Measurements from ENCODE around the gene CCDC87.
"Not testable (repeated sequence)": the region's sequence is repeated elsewhere in the genome, so short reads cannot be mapped to it uniquely, and the experiment has no call there.

The CCDC87 gene

DNA sequence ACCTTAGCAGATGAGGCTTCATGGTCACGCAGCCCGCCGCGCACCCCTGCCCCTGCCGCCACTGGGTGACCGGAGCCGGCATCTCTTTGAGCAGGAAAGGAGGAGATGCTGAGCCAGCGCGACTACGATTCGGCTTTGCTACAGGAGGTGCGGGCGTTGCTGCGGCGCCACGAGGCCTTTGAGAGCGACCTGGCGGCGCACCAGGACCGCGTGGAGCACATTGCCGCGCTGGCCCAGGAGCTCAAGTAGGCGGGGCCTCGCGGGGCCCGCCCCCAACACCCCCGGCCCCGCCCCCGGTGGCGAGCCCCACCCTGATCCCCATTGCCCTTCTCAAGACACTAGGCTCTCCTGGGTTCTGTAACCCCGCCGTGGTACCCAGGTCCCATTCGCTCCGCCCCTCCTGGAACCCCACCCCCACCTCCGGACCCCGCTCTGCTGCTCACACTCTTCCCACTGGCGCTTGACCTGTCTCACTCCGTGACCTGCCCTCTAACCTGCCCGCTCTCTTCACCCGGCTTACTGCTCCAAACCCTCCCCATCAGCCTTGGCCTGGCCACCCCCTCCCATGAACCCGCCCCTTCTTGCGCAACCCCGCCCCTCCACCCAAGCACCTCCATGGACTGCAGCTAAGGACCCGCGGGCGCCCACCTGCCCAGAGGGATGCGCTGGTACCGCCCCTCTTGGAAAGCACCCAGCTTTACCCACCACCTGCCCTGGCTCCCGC is 33.6 kb downstream of the CCDC87 start:
- DNase-seq (ENCODE audit: insufficient read length, low spot score) (no peak), FAIRE-seq (no peak)

DNA sequence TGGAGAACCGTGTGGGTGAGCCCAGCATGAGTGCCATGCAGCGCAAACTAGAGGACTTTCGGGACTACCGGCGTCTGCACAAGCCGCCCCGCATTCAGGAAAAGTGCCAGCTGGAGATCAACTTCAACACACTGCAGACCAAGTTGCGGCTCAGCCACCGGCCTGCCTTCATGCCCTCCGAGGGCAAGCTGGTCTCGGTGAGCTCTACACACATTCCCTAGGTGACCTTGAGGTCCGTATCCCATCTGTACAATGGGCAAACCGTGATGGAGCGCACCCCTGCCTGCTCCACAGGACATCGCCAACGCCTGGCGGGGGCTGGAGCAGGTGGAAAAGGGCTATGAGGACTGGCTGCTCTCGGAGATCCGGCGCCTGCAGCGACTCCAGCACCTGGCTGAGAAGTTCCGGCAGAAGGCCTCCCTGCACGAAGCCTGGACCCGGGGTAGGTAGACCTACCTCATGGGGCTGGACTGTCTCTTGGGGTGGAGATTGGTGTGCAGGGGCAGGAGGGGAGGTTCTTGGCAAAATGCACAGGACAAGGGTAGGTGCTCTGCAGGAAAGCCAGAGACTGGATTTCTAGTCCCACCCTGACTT is 35.0 kb downstream of the CCDC87 start:
- DNase-seq (ENCODE audit: insufficient read length, low spot score) = no peak
- no peak for FAIRE-seq

DNA sequence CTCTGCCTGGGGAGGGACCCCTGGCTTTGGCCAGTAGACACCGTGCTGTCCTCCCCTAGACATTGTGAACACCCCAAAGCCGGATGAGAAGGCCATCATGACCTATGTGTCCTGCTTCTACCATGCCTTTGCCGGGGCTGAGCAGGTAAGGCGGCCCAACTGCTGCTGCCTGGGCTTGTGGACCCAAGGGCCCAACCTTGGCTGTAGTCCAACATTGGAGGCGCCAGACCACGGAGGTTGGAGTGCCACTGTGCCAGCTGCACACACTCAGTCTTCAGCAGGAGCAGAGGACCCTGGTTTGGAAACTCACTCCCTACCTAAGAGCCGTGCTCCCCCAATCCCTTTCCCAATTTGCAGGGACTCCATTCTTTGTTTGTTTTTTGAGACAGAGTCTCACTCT is 36.8 kb downstream of the CCDC87 start:
- DNase-seq (ENCODE audit: insufficient read length, low spot score) = no peak

DNA sequence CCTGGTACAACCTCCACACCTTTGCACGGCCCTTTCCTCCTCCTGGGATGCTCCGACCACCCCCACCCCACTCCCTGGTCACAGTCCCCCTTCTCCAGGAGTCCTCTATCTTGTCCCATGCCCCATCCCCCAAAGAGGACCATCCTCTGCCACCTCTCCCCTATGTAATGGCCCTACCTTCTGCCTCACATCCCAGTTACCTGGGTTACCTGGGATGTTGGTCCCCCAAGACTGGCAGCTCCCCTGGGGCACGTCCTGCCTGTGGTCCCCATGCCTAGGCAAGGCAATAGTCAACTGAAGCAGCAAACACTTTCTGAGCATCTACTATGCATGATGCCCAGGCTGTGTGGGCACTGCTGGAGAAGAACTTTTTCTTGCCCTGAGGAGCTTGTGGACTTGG is 37.4 kb downstream of the CCDC87 start:
- FAIRE-seq (no peak), DNase-seq (ENCODE audit: insufficient read length, low spot score) (no peak)

More for the DNA sequence above, 36.8 kb downstream of the CCDC87 start:
- no peak for FAIRE-seq

DNA sequence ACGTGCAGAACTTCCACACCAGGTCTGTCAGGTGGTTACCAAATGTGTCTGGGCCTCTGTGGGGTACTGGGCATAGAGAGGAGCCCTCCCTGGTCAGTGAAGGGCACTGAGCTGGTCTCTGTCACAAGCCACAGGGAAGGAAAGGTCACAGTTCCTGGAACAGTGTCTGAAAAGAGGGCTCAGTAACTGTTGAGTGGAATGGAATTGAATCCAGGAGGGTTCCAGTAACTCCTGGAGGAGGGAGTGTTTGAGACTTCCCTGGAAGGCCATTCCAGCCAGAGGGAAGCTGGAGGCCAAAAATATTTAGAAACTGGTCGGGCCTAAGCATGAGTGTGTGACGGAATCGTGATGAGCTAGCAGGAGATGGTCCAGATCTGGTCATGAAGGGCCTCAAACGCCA is 38.3 kb downstream of the CCDC87 start:
- no peak for DNase-seq (ENCODE audit: insufficient read length, low spot score)
- no peak for FAIRE-seq

GRCh38 chr11:66550887-66551286 is 42.0 kb downstream of the CCDC87 start:
- DNase-seq (ENCODE audit: insufficient read length, low spot score) (no peak), FAIRE-seq (no peak)

DNA sequence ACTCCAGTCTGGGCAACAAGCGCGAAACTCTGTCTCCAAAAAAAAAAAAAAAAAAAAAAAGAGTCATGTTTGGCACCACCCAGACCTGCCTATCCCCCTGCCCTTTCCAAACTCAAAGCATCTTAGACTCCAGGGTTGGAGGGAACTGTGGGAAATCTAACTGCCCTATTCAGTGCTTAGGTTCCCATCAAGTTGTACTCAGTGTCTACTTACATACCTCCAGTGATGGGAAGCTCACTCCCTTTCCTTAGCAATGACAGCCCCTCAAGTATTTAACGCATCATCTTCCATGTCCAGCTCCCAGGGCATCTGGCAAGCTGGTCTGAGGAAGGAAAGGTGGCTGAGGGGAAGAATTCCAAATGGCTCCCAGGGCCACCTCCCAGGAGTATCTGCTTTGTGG is 43.2 kb downstream of the CCDC87 start:
- no peak for FAIRE-seq

DNA sequence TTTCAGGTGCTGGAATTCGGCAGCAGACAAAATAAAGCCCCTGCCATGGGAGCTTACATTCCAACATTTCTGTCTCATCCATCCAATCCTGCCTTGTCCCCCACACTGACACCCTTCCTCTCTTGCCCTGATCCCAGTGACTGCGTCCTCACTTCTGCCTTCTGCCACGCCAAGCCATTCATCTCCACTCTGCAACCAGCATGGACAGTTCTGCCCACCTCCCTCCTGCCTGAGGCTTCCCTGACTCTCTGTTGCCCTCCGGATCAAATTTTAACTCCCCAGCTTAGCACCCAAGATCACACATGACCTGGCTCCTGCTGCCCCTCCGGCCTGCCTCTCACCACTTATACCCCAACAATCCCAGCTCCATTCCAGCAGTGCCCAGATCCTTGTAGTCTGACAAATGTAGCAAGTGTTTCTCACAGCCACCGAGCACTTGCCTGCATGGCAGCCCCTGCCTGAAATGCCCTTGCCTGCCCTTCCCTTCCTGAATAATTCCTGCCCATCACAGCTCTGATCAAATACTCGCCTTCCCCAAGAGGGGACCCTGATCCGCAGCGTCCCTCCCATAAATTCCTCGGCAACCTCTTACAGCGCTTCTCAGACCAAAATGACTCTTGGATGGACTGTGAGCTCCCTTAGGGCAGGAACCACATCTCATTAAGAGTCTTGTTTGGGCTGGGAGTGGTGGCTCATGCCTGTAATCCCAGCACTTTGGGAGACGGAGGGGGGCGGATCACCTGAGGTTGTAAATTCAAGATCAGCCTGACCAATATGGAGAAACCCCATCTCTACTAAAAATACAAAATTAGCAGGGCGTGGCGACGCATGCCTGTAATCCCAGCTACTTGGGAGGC is 43.9 kb downstream of the CCDC87 start:
- FAIRE-seq (no peak), DNase-seq (ENCODE audit: insufficient read length, low spot score) (no peak)

More for the DNA sequence above, 43.2 kb downstream of the CCDC87 start:
- DNase-seq (ENCODE audit: insufficient read length, low spot score) = no peak

DNA sequence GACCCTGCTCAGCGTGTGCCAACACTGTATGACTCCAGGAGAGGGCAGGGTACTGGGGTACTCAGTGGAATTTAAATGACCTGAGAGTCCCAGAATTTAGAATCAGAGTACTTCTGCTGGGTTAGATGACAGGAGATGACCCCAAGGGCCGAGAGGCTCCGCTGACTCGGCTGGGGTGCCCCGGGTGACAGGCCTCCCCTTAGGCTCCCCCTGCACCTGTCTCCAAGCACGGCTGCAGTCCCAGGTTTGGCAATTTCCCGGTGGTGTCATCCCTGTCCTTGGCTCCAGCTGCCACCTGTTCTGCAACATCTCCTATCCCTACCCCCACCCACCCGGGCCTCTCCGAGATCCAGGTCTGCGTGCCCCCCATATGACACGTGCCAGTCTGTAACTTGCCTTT is 44.8 kb downstream of the CCDC87 start:
- no peak for DNase-seq (ENCODE audit: insufficient read length, low spot score)
- no peak for FAIRE-seq

DNA sequence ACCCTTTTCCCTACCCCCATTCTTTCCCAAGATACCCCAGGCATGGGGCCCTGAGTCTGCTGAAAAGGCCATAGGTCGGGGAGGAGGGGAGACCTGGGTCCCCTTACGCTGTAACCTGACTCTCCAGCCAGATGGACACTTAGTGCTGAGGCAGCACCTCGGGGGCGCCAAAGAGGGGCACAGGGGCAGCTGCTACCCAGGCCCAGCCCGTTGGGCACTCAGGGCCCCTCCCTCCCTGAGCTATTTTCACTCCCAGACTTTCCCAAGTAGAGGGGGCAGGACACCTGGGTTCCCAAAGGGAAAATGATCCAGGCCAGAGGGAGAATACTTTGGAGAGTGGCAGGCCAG is 45.2 kb downstream of the CCDC87 start:
- FAIRE-seq (no peak), DNase-seq (ENCODE audit: insufficient read length, low spot score) (no peak)

DNA sequence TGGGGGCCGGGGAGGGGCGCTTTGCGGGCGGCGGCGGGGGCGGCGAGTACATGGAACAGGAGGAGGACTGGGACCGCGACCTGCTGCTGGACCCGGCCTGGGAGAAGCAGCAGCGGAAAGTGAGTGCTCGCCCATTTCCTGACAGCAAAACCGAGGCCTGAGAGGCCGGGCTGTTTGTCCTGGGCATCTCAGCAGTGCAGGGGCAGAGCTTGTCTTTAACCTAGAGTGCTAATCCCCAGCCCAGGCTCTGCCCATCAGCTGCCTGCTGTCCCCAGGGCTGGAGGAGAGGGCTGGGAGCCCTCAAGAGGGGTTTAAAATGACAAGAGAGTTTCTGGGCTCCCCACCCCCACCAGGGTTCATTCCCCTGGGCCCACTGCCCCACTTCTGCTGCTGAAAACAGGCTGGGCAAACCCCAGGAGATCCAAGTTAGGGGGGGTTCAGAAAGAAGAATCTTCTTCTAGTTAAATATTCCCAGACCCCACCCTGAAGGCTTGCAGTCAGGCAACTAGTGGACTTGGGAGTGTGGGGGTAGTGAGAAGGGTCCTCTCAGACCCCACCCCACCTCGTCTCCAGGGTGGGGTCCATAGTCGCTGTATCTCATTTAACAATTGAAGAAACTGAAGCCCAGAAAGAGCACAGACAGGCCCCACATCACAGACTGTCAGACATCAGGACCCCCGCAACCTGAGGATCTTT is 45.7 kb downstream of the CCDC87 start:
- no peak for DNase-seq (ENCODE audit: insufficient read length, low spot score)
- no peak for FAIRE-seq

GRCh38 chr11:66546368-66546965 is 46.4 kb downstream of the CCDC87 start, which contains the start of gene ACTN3:
Gene ACTN3, plus strand, starts transcription at chr11:66546903. Its CDS starts 35 bp downstream, at chr11:66546938.
- FAIRE-seq (no peak), DNase-seq (ENCODE audit: insufficient read length, low spot score) (no peak)

DNA sequence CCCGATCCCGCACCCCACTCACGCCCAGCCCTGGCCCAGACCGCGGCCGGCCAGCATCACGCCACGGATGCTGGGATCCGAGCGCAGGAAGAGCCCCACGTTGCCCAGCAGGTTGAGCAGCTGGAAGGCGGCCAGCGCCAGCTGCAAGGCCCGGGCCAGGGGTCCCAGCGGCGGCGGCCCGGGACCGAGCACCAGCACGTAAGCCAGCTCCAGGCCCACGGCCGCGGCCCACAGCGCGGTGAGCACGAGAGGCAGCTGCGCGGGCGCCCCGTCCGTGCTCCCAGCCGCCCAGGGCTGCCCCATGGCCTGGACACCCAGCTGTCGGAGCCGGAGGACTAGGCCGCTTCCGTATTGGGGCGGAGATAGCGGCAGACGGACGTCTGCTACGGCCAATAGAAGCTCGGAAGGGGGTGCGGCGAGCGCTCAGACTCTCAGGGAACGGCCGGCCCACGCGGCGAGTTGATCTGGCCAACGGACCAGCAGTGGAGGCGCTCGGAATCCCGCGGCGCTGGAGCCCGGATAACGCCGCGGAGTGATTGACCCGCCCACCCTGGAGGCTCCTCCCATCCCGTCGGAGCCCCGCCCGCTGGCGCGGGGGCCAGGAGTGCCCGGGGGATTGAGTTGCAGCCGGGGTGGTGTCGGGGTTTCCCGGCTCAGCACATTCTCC is 47.0 kb downstream of the CCDC87 start, which contains the start of gene ZDHHC24:
TSS of gene ZDHHC24 (minus strand) at position 348 of the 667 bp plus-strand sequence. CDS start at position 303, 45 bp downstream.
- DNase-seq (ENCODE audit: insufficient read length, low spot score) = peak; percentile 98
- FAIRE-seq = peak; percentile 95

- peak; percentile 88 for FAIRE-seq
- not testable (repeated sequence) for DNase-seq (ENCODE audit: insufficient read length, low spot score)
Measured at GRCh38 chr11:66544952-66545351, 47.9 kb downstream of the CCDC87 start.

DNA sequence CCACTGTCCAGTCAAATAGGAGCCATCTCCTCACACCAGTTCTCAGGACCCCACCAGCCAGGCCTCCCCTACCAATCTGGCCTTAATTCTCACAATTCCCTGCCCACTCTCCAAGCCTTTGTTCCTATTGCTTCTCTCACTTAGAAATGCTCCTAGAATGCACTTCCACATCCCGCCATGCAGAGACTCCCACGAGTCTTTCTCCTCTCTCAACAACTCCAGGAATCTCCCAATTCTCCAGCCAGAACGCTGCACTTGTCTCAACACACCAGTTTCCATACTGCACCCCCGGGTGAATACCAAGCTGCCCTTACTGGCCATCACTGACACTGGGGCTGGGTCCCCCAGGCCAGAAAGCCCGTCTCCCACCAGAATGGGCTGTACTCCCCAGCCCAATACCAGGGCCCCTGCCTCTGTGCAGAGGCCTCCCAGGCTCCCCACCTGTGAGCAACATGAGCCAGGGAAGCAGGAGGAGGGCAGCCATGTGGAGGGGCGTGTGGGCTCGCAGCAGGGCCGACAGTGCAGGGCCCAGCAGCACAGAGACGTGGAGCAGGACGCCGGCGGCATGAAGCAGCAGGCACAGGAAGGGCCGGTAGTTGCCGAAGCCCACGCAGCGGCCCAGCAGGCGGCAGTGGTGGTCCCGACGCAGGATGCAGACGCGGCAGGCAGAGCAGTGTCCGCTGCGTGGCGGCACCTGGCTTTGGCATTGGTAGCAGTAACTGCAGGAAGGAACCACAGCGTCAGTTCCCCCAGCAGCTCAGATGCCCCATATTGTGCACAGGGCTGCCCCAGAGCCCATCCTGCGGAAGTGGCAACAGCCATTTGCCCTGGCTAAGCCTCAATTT is 49.4 kb downstream of the CCDC87 start:
- FAIRE-seq = peak; percentile 89
- peak; percentile 66 for DNase-seq (ENCODE audit: insufficient read length, low spot score)

- no peak for DNase-seq (ENCODE audit: insufficient read length, low spot score)
- no peak for FAIRE-seq
Measured at GRCh38 chr11:66542362-66542761, 50.5 kb downstream of the CCDC87 start.

- FAIRE-seq (no peak), DNase-seq (ENCODE audit: insufficient read length, low spot score) (no peak)
Measured at GRCh38 chr11:66541892-66542291, 51.0 kb downstream of the CCDC87 start.

- DNase-seq (ENCODE audit: insufficient read length, low spot score); FAIRE-seq: not testable (repeated sequence)
Measured at GRCh38 chr11:66540598-66540997, 52.3 kb downstream of the CCDC87 start.
